AG09319 (cell line): ENCODE data around the gene VMP1.

Experiments used
- DNase-seq: peaks from one replicate; pipeline ENCODE4 v3.0.0-alpha.2; 2010; ENCODE audit warnings: low read depth; ENCODE audit errors: extremely low read depth
- TF ChIP-seq, protein P1 (sequence below): IDR thresholded peaks from 2 replicates; pipeline ENCODE4 v1.5.1; 2011; ENCODE audit warnings: low read depth, mild to moderate bottlenecking, inconsistent platforms, low read length, moderate library complexity

Gene VMP1

DNA sequence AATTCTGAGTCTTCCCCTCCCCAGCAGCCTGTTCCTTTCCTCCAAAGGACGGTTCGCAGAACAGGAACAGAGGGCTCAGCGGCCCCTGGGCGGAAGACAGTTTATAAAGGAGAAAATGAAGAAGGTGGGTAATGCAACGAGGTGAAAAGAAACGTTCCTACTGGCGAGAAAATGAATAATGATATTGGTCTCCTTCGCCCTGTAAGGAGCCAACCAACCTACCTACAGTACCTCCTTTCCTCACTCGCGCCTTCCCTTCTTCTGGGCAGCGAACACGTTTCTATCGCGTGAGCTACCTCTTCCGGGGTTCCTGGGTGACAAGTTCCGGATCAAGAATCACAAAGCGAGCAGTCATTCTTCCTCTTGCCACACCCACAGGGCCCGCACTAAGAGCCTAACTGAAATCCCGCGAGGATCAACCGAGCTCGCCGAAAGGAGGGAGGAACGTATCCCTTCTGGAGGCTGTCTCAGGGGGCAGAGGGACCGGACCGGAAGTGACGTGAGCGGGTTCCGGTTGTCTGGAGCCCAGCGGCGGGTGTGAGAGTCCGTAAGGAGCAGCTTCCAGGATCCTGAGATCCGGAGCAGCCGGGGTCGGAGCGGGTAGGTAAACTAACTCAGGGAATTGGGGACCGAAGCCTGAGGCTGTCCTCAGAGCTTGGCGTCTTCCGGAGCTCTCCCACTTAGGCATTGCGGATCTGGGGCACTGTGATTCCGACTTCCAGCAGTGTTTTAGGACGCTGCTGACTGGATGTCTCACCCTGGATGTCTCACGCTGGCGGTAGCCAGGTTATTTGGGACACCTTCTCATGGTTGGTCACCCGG, at the start of gene VMP1, which contains the start of gene PTRH2:
VMP1 (plus strand) TSS at position 506 of the 822 bp plus-strand sequence. CDS start 23,793 bp downstream, outside the sequence.
PTRH2 (minus strand) TSS at position 282 of the 822 bp plus-strand sequence. CDS start 9,452 bp downstream, outside the sequence.
- DNase-seq: peak; percentile 99
- TF ChIP-seq, protein P1, sequence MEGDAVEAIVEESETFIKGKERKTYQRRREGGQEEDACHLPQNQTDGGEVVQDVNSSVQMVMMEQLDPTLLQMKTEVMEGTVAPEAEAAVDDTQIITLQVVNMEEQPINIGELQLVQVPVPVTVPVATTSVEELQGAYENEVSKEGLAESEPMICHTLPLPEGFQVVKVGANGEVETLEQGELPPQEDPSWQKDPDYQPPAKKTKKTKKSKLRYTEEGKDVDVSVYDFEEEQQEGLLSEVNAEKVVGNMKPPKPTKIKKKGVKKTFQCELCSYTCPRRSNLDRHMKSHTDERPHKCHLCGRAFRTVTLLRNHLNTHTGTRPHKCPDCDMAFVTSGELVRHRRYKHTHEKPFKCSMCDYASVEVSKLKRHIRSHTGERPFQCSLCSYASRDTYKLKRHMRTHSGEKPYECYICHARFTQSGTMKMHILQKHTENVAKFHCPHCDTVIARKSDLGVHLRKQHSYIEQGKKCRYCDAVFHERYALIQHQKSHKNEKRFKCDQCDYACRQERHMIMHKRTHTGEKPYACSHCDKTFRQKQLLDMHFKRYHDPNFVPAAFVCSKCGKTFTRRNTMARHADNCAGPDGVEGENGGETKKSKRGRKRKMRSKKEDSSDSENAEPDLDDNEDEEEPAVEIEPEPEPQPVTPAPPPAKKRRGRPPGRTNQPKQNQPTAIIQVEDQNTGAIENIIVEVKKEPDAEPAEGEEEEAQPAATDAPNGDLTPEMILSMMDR: no peak

DNA sequence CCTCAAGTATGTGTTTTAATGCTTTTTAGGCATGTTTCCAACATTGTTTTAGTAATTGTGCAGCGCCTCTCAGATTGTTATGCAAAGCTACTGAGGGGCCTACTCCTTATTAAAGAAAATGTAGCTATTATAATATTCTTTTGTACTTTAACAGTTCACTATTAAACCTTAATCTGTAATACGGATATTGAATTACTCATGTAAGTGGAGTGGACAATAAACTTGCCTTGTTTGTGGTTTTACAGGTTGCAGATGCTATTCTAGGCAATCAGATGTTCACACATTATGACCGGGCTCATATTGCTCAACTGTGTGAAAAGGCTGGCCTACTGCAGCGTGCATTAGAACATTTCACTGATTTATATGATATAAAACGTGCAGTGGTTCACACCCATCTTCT, 41.2 kb upstream of the VMP1 start:
- TF ChIP-seq, protein P1: no peak
- no peak for DNase-seq

DNA sequence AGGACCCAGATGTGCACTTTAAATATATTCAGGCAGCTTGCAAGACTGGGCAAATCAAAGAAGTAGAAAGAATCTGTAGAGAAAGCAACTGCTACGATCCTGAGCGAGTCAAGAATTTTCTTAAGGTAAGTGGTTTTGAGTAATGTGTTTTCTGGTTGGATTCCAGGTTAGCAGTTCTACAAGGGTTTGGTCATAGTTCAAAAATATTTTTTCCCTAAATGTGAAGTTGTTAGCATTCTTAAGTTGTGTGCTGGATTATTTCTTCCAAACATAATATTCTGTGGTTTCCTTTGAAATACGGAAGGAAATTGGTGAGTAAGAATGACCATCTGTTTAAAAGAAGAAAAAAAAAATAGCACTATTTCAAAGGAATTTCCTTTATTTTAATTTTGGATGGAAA, 38.6 kb upstream of the VMP1 start:
- peak; percentile 81 for DNase-seq
- TF ChIP-seq, protein P1: no peak

DNA sequence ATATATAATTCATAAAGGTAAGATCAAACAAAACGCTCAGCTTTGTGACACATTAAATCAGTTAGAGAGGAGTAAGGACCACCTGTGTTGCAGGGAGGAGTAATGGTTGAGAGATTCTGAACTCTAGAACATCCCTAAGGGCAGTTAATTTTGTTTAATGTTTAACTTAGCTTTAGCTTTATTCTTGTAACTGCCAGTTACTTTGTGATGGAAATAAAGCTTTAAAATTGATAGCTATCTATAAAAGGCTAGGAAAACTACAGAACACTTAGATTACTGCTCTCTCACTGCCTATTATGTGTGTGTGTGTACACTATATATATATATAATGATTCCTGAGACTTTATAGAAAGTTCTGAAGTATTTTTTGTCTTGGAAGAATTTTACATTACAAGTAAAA, 38.0 kb upstream of the VMP1 start:
- TF ChIP-seq, protein P1: no peak
- DNase-seq: no peak

DNA sequence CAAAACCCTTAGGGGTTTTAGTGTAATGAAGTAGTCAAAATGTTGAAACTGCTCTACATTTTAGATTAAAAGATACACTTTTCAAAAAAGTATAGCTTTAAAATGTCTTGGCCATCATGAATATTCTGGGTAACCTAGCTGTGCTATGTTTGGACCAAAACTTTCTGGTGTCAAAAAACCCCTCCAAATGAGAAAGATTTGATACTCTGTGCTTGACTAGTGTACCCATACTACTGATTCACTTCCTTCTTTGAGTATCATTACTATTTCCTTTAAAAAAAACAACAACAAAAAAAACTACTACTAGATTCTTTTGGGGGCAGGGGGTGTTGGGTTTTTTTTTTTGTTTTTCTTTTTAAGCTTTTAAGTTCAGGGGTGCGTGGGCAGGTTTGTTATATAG, 37.5 kb upstream of the VMP1 start:
- DNase-seq: no peak
- TF ChIP-seq, protein P1: no peak

DNA sequence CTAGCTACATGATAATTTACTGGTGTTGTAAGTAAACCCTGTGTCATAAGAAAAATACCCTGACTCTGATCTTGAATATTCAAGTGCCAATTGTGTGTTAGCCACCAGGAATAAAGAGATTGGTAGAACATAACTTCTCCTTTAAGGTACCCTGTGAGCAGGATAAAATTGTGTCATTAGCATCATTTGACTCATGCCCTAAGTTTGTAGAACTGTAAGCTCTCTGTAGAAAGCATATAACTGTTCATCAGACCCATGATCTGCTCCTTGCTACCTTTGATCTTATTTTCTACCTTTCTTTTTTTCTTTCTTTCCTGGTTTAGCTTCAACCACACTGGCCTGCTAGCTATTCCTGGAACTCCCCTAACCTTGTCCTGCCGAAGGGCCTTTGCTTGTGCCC, 36.1 kb upstream of the VMP1 start:
- TF ChIP-seq, protein P1: no peak
- no peak for DNase-seq

DNA sequence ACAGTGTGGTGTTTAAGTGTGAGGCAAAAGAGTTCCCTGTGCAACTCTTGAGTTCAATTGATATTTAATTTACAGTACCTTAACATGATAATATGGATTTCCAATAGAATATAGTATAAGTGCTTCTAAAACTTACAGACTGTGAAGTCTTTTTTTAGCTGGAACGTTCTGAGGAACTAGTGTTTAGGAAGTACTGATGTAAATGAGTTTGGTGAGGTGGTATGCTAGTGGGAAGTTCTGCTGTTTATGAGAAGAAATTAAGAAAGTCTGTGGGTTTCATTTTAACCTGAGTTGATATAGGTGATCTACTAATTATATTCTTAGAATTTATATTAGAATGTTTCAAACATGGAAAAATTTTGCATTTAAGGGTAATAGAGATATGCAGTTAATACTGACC, 32.2 kb upstream of the VMP1 start:
- DNase-seq: no peak

More for the DNA sequence above, 32.2 kb upstream of the VMP1 start:
- TF ChIP-seq, protein P1: no peak
